Stimulated activated CD8-positive, alpha-beta memory T cell treated with anti-CD3 and anti-CD28 coated beads, Interleukin-4, amount 100 ng/mL, for 48 hours (primary cell): Measurements from ENCODE around the gene FNTB.
A peak's percentile ranks its signal among the peaks of the same experiment; 100 is the strongest.

ENCODE experiments used
- DNase-seq: peaks from one replicate; pipeline ENCODE4 v3.0.0-alpha.2; 2020

The FNTB gene

GRCh38 chr14:64953661-64954060, 33.0 kb upstream of the FNTB start:
- no peak for DNase-seq

- DNase-seq: no peak
Observed at GRCh38 chr14:64954491-64955240, 32.0 kb upstream of the FNTB start.

- no peak for DNase-seq
Observed at GRCh38 chr14:64955297-64955696, 31.4 kb upstream of the FNTB start.

- no peak for DNase-seq
Observed at GRCh38 chr14:64956697-64957406, 29.8 kb upstream of the FNTB start.

GRCh38 chr14:64958201-64958600, 28.5 kb upstream of the FNTB start:
- DNase-seq: no peak

GRCh38 chr14:64958743-64959142, 28.0 kb upstream of the FNTB start:
- DNase-seq: no peak

GRCh38 chr14:64960762-64961276, 25.9 kb upstream of the FNTB start:
- no peak for DNase-seq

GRCh38 chr14:64963611-64964010, 23.1 kb upstream of the FNTB start:
- DNase-seq: no peak

GRCh38 chr14:64965356-64966000, 21.2 kb upstream of the FNTB start:
- no peak for DNase-seq

- DNase-seq: no peak
Observed at GRCh38 chr14:64966976-64967375, 19.7 kb upstream of the FNTB start.

GRCh38 chr14:64968167-64968566, 18.5 kb upstream of the FNTB start:
- no peak for DNase-seq

GRCh38 chr14:64968651-64969050, 18.0 kb upstream of the FNTB start:
- no peak for DNase-seq

GRCh38 chr14:64970041-64970440, 16.7 kb upstream of the FNTB start:
- no peak for DNase-seq

GRCh38 chr14:64970776-64971477, 15.8 kb upstream of the FNTB start:
- DNase-seq: no peak

GRCh38 chr14:64971491-64971942, 15.2 kb upstream of the FNTB start:
- no peak for DNase-seq

- DNase-seq: peak; percentile 50
Observed at GRCh38 chr14:64971943-64972791, 14.5 kb upstream of the FNTB start, which contains the start of gene RAB15. TSS of gene RAB15 (minus strand) at chr14:64972336. CDS start at chr14:64972076, 260 bp downstream.

GRCh38 chr14:64973026-64973442, 13.7 kb upstream of the FNTB start:
- no peak for DNase-seq

- DNase-seq: no peak
Observed at GRCh38 chr14:64973826-64974225, 12.9 kb upstream of the FNTB start.

GRCh38 chr14:64974563-64974962, 12.1 kb upstream of the FNTB start:
- no peak for DNase-seq

- DNase-seq: no peak
Observed at GRCh38 chr14:64979336-64980074, 7.2 kb upstream of the FNTB start.
